Stimulated activated CD4-positive, alpha-beta T cell treated with anti-CD3 and anti-CD28 coated beads, Interleukin-4, amount 100 ng/mL, for 1 hour (primary cell): ENCODE measurements around the gene SNAPC4.
A peak's percentile ranks its signal among the peaks of the same experiment; 100 is the strongest.
"Not testable (repeated sequence)": the region's sequence is repeated elsewhere in the genome, so short reads cannot be mapped to it uniquely, and the experiment has no call there.

Source experiments
- DNase-seq: peaks from one replicate; pipeline ENCODE4 v3.0.0-alpha.2; 2020

SNAPC4 gene

DNA sequence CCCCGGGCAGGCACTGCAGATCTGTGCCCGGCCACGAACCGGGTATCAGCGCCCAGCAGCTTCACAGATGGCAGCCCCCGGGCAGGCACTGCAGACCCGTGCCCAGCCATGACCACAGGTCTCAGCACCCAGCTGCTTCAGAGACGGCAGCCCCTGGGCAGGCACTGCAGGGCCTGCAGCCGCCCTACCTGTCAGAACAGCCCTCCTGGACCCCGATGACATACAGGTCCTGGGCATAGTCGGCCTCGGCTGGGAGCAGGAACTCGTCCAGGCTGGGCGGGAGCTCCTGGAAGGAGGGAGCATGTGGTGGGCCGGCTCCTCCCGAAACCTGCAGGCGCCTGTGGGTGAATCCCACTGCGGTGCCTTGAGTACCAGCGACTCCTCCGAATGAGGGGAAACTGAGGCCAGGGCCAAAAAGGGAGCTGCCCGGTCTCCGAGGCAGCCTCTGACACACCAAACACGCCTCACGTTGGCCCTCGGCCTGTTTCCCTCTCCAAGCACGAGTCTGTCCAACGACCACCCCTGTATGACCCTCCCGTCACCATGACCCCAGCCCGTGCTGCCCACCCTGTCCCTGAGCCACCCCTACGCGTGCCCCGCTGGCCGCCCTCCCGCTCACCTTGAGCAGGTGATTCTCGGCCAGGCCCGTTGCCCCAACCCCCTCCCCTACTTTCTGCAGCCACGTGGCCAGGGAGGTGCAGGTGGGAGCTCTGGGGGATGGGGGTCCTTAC, 34.0 kb upstream of the SNAPC4 start:
- no peak for DNase-seq

DNA sequence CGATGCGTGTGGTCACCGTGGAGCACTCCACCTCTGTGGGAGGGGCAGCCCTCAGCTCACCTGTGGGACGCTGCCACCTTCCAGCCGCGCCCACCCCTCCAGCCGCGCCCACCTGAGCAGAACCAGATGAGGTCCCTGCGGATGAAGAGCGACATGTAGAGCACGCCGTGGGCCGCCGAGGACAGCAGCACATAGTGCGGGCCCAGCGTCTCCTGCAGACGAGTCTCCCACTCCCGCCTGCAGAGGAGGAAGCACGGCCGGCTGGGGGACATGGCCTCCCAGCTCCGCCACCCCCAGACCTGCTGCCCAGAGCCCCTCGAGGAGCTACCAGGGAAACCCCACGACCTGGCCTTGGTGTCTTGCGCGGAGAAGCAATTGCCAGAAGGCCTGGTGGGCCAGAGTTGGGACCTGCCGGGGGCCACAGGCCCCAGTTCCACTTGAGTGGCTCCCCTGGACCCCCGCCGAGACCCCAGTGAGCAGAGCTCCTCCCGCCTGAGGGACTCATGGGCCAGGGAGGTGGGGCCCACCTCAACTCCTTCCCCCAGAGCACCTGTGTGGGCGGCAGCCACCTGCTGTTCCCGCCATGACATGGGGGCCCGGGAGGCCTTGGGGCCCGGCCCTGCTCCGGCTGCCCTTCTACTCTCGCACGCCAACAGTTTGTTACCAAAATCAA, 33.2 kb upstream of the SNAPC4 start:
- no peak for DNase-seq

DNA sequence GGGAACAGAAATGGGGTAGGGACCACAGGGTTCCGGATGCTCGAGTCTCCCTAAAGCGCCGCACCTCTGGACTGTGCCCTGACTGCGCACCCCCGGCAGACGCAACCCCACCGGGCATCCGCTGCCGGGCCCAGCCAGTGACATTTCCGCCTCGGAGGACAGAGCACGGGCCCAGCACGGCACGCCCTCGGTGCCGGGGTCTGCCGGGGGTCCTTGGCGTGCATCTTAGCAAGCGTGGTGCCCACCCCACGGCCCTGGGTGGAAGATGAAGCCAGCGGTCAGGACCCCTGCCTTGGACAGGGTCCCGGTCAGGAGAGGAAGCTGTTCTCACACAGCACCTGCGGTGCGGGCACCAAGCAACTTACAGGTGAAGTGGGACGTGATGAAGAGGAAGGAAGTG, 32.6 kb upstream of the SNAPC4 start:
- DNase-seq = no peak

DNA sequence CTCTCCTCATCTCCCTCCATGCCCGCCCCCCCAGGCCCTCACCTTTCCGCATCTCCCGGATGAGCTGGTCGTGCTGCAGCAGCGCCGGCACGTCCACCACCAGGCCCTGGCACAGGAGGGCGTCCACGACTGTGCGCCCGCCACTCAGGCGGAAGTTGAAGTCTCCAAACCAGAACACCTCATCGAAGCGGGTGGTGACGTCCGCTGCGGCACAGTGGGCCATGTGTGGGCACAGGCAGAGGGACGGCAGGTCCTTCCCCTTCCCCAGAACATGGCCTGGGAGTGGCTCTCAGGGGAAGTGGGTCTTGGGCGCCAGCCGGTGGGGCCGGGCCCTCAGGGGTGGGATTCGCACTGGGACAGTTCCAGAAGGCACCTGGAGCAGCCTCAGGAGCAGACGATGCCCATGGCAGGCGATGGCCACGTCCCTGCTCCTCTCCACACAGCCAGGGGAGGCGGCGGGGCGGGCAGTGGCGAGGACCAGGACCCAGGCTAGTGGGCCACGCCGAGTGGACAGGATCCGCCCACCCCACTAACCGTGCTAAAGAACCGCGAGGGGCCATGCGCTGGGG, 31.9 kb upstream of the SNAPC4 start:
- DNase-seq = no peak

DNA sequence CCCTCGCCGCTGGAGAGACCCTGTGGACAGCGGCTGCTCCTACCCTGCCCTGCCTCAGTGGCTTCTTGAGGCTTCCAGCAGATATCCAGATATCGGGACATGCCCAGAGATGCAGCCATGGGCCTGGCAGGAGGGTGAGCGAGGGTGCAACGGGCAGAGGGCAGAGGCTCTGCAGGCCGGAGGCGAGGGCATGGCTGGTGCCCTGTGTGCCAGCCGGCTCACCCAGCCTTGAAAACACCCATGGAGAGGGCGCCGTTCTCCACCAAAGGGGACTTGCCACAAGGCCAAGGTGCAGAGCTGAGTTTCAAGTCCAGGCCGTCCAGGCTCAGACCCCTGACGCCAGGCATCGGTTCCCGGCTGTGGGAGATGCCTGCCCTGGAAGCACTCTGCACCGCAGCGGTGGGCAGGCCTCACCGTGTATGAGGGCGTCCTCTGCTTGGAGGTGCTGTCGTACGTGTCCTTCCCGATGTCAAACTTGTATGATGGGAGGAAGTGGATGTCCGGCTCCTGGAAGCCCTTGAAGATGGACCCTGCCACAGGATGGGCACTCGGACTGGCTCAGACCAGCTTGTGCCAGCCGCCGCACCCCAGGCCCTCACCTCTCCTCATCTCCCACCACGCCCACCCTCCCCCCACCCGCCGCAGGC, 30.7 kb upstream of the SNAPC4 start:
- DNase-seq = no peak

DNA sequence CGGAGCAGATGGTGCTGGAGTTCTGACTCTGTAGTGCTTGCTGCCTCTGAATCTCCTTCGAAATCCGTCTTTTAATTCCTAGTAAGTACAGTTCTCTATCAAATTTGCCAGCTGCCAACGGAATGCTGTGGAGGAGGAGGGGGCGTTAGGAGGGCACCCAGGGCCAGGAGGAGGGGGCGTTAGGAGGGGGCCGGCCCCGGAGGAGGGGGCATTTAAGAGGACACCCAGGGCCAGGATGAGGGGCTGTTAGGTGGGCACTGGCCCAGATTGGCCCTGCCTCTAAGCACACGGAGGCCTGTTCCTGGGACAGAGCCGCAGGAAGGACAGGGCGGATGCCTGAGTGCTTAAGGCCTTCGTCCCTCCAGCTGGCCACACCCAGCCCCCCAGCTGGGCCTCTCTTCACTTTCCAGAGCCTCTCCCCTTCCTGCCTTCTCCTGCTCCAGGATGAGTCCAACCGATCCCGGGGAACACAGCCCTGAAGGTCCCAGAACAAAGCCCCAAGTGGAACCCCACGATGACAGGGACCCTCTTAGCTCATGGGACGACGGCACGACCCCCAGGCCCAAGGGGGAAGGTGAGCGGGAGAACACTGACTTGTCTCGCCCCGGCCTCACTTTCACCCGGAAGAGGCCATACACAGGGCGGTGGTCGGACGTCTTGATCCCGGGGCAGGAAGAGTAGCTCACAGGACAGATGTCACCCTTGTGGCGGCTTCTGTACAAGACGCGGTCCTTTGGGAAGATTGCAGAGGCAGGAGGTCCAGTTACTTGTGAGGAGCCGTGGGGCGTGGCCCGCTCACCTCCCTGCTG, 29.9 kb upstream of the SNAPC4 start:
- DNase-seq = no peak

DNA sequence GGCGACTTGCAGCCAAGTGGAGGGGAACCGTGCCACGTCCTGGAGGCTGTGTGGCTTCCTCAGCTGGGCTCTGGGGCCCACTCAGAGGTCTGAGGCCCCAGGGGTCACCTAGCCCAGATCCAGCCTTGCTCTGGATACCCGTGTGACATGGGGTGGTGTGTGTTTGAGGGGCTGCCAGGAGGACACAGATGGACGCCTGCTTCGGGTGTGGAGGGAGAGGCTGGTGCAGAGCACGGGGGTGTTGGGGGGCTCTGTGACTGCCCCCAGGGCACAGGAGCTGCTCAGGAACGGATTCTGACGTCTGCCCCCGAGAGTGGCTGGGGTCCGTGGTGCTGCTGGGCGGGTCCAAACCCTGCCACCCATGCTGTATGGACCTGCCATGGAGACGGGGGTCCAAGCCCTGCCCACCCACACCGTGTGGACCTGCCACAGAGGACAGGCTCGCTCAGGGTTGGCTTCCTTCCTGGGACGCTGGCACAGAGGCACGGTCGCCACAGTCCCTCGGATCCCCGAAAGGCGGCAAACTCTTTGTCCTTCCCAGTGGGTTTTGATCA, 29.2 kb upstream of the SNAPC4 start:
- DNase-seq = no peak

DNA sequence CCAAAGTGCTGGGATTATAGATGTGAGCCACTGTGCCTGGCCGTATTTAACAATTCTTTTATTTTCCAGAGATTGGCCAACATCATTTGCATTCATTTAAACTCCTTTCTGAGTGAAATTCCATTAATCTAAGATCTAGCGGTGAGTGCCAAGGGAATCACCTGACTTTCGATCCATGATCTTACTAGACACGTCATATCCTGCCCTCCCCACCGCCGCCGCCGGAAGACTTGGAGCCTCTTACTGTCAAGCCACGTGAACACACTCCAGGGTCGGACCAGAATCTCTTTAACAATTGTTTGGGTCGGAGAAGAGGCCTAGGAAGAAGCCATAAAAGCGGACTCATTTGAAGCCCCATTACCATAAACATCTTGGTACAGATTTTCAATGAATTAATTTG, 26.8 kb upstream of the SNAPC4 start:
- DNase-seq = no peak

DNA sequence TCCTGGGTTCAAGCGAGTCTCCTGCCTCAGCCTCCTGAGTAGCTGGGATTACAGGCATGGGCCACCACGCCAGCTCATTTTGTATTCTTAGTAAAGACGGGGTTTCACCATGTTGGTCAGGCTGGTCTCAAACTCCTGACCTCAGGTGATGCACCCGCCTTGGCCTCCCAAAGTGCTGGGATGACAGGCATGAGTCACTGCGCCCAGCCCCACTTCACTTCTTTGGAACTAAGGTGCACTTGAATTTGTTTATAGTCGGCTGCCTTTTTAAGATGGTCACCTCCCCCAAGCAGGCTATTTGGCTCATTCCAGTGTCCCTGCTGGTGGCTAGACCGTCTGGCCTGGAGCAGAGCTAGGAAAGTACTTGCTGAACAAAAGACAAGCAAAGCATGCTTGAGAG, 25.4 kb upstream of the SNAPC4 start:
- not testable (repeated sequence) for DNase-seq

DNA sequence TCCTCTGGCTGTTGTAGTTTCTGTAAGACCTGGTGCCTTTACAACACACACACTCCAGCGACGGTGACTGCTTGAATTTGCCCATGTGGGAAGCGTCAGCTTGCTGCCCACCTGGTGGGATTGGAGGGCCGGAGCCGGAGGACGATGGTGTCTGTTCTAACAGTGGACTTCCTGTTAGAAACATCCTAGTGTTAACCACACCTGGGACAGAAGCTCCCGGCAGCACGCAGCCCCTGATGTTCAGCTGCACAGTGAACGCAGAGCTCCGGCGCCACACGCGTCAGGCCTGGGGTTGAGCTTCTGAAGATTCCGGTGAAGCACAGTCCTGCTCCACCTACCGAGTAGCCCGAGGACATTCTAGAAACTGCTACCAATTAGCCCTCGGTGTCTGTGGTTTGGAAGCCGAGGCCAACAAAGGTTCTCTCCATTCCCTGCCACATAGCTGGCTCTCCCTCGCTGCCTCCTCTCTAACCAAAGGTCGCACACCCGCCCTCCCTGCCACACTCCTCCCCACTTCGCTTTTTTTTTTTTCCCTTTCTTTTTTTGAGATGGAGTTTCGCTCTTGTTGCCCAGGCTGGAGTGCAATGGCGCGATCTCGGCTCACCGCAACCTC, 24.9 kb upstream of the SNAPC4 start:
- no peak for DNase-seq

DNA sequence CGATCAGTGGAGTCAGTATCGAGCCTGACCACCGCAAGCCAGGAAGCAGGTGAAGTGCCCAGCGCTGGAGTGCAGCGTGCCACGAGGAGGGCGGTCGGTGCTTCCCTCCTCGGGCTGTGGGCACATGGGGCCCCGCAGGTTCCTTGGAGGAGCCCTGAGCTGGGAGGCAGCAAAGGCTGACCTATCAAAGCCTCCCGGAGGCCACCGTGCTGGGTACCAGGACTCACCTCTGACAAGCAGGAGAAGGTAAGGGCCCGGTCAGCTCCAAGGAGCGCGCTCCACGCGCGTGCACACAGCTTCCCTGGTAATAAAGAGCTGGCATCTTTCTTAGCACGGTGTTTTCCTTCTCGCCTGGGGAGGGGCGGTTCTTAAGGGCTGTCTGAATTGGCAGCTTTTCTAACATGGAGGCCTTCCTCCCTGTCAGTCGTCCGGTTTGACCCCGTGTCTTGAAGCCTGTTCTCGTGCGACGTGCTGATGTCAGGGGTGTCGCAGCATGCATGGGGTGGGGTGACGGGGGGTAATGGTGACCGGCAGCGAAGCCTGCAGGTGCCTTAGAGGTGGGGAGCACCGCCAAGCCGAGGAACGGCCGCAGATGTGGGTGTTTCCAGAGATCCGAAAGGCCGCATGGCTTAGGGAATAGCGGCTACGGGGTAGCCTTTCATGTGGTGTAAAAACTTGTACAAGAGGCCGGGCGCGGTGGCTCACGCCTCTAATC, 23.6 kb upstream of the SNAPC4 start:
- DNase-seq = no peak

DNA sequence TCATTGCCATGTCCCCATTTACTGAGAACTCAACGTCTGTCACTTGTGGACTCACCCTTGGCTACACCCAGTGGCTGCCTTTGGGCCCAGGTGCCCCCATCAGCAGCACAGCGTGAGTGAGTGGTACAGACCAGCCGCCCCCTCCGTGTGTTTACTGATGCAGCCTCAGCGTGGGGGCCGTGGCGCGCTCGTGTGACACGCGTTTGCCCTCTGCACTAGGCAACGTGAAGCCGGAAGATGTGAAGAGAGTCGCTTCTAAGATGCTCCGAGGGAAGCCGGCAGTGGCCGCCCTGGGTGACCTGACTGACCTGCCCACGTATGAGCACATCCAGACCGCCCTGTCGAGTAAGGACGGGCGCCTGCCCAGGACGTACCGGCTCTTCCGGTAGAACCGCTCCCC, 22.9 kb upstream of the SNAPC4 start:
- DNase-seq = no peak

DNA sequence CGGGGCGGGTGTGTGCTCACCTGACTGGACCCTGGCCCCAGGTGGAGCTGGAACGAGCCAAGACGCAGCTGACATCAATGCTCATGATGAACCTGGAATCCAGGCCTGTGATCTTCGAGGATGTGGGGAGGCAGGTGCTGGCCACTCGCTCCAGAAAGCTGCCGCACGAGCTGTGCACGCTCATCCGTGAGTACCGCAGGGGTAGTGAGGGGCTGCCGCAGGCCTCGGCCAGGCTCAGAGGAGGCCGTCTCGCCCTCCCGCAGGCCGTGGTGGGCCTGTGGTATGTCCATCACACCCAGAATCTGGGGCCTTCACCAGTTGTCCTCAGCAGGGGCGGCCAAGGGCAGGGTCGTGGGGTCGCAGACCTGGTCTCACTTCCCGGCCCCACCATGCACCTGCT, 21.8 kb upstream of the SNAPC4 start:
- DNase-seq = no peak

DNA sequence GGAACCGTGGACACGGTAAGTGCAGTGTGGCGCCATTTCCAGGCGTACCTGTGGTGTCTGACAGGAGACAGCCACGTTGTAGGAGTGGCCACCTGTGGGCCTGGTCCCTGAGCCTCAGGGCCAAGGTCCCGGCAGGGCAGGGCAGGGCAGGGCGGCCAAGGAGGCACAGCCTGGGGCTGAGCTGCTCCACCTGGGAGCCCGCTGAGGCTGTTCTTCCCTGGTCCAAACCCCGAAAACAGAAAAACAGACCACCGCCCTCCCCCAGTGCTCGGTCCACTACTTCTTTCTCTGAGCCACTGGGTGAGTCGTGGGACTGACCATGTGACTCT, 19.1 kb upstream of the SNAPC4 start:
- no peak for DNase-seq

DNA sequence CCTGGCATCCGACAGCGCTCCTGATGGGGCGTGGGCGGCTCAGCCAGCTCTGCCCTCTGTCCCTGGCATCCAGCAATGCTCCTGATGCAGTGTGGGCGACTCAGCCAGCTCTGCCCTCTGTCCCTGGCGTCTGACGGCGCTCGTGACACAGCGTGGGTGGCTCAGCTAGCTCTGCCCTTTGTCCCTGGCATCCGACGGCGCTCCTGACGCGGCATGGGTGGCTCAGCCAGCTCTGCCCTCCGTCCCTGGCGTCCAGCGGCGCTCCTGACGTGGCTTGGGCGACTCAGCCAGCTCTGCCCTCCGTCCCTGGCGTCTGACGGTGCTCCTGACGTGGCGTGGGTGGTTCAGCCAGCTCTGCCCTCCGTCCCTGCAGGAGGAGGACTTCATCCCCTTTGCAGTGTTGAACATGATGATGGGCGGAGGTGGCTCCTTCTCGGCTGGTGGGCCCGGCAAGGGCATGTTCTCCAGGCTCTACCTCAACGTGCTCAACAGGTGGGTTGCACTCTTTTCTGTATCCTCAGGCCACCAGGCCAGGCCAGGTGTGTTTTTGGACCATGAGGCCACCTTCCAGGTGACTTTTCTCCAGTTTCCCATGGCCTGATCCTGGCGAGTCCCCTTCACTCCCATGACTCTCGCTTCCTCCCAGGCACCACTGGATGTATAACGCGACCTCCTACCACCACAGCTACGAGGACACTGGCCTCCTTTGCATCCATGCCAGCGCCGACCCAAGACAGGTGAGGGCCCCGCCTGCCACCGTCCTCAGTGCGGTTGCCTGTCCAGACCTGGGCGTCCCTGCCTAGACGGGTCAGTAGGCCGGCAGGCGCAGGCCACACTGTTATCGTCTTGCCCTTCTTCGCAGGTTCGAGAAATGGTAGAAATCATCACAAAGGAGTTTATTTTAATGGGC, 18.5 kb upstream of the SNAPC4 start:
- no peak for DNase-seq

DNA sequence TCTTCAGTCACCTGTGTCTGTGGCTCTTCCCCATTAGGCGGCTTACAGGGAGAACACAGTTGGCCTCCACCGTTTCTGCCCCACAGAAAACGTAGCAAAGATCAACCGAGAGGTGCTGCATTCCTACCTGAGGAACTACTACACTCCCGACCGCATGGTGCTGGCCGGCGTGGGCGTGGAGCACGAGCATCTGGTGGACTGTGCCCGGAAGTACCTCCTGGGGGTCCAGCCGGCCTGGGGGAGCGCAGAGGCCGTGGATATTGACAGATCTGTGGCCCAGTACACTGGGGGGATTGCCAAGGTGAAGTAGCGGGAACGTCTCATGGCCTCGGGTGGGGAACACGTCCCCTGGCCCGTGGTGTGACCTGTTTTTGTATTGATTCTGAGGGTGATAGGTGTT, 16.9 kb upstream of the SNAPC4 start:
- no peak for DNase-seq

DNA sequence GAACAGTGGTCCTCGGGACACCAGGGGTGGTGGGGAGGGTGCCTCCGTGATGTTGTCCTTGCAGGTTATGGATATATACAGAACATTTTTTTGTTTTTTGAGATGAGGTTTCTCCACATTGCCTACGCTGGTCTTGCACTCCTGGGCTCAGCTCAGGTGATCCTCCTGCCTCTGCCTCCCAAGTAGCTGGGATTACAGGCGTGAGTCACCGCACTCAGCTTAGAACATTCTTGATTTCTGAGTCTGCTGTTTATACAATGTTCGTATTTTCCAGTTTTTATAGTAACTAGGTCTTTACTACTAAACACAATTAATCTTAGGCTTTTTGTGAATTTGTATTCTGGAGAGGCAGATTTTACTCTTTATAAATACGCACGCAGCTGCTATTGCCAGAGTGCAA, 16.5 kb upstream of the SNAPC4 start:
- DNase-seq = no peak

DNA sequence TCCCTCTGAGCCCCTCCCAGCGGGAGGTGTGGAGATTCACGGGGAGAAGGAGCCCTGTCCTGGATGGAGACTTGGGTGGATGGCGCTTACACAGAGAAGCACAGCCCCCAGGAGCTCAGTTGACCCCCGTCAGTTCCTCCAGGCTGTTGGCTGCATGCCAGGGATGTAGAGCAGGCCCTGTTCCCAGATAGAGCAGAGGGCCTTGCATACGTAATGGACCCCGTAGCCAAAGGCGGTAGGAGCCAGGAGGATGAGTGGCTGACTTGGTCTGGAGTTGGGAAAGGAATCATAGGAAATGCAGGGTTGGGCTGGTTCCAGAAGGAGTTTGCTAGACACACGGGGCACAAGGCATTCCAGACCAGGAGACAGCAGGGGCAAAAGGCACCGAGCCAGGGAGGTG, 13.0 kb upstream of the SNAPC4 start:
- no peak for DNase-seq

DNA sequence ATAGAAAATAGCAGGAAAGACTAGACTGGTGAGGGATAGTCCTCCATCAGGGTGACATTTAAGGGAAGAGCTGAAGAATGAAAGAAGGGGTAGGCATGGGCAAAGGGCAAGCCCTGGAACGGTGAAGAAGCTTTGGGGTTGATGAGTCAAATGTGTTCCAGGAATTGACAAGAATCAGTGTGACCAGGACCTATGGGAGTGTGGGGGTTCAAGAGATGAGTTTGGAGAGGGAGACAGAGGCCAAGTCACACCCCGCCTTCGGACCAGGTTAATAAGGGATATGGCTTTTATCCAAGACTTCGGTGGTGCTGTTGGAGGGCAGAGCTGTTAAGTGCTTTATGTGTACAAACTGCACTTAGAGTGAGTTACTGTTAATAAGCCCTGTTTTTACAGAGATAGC, 11.4 kb upstream of the SNAPC4 start:
- DNase-seq = no peak

DNA sequence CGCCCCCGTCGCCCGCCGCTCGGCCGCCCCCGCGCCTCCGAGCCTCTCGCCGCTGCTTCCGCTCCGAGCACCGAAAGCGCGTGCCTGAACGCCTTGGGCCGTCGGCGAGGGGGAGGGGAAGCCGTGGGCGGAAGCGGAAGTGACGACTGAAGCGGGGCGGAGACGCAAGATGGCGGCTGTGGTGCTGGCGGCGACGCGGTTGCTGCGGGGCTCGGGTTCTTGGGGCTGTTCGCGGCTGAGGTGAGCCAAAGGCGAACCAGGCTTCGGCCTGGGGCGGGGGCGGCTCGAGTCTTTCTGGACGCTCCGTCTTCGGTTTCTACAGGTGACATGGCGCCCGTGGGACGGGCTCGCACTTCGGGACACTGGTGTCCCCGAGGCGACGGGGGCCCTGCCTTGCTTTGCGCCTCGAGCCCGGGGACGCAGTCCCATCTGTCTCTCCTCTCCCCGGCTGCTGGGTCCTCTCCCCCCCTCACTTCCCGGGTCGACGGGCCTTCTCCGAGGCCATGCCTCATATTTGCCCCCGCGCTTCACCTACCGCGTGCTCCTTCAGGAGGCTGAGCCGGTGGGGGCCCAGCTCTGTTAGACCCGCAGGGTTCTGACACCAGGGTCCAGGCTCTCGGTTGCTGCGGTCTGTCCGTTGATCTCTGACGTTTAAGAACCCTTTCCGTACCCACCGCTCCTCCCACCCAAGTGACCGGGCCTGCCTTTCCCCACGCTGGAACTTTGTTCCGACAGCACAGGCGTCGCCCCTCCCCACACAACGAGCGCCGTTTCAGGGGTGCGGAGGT, 10.7 kb upstream of the SNAPC4 start, which contains the start of the genes ENTR1 and PMPCA:
TSS of gene ENTR1 (minus strand) at position 115 of the 788 bp plus-strand sequence. CDS start 217 bp downstream, outside the sequence.
TSS of gene PMPCA (plus strand) at position 159 of the 788 bp plus-strand sequence. CDS start at position 170, 11 bp downstream.
- DNase-seq = peak; percentile 99
